Stimulated activated CD4-positive, alpha-beta T cell treated with anti-CD3 and anti-CD28 coated beads, Interleukin-2, amount 100 ng/mL, for 48 hours (primary cell): ENCODE data around the gene NCK2.

Experiments
- DNase-seq, 2 donors: peaks; one replicate each; pipeline ENCODE4 v3.0.0-alpha.2; 2020

Gene NCK2

DNA sequence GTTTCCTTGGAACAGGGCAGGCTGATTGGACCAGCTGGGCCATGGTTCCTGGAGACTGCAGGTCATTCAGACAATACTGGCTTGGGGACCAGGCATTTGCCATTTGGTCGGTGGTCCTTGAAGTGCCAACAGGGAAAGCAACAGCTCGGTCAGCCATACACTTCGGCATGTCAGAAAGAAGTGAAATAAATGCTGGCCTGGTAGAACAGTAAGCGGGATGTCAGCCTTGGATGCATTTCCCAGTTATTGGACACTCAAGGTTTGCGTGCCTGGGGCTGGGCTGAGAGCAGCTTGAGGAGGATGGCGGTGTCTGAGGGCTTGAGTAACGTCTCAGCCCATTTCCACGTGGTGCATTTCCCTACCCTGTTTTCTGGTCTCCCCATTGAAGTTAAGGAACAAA is 75.4 kb downstream of the NCK2 start:
- no peak for DNase-seq

DNA sequence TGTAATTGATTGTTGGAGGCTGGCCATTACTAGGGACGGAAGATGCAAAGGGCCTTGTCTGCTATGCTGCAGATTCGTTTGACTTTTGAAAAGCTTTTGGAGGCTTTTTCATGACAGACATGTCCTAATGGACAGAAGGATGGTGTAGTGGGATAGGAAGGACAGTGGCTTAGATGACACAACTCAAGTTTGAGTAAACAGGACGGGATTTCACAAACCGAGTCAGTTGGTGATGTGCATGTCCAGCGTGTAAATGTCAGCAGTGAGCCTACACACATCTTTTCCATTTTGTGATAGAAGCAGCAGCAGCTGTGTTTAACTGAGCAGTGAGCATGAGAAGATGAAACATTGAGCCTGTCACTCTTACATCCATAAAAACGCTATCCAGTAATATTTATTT is 76.0 kb downstream of the NCK2 start:
- no peak for DNase-seq

DNA sequence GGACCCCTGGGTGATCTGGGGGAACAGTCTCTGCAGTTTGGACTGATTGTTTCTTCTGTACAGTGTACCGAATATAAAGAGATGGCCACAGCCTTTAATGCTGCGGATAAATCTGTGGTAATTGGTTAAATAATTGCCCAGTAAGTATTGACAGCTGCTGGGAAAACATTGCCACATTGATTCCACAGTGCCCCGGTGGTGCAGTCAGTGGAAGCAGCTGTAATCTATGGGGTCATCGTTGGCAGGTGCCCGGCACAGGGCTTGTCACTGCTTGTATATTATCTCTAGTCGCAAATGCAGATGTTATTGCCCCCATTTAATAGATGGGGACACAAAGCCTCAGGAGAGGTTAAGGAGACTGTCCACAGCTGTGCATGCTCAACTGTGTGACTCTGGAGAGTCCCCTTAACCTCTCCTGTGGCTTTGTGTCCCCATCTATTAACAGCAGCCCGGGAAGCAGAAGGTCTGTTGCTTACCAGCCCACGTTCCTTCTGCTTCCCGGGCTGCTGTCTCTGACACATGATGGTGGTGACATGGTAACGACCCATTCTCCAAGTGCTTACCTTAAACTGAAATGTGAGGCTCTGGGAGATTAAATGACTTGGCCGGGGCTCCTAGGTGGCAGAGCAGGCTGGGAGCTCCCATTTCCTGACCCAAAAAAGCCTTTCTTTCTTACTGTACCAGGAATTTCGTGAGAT is 76.9 kb downstream of the NCK2 start:
- no peak for DNase-seq

DNA sequence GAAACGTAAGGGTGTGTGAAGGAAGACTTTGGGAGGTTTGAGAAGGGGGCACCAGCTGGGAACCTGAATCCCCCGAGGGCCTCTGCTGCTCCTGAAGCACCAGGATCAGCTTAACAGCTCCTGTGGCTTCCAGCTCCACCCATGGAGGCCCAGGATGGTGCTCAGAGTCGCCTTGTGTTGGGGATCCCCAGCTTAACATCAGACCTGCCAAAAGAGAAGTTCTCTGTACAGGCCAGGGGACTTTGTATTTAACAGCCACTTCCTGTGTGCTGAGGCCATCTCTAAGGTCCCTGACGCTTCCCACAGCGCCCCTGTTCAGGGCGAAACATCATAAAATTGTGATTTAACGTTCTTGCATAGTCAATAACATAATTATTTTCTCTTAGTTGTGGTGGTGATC is 77.5 kb downstream of the NCK2 start:
- DNase-seq = no peak

DNA sequence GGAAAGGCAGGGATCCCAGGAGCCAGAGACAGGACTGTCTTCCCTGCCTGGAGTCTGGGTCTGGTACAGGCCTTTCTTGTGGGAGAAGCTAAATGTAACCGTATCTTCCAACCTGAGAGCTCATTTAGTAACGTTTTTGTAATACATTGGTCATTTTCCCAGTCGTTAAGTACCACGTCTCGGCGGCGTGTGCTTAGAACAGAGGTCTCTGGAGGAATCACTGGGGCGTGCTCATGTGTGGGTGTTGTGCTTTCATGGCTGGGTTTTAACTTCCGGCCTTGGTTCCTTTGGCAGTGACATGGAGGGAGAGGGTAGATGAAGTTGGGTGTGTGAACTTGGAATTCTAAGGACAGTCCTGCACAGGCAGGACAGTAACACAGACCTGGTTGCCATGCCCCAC is 79.7 kb downstream of the NCK2 start:
- DNase-seq = no peak

DNA sequence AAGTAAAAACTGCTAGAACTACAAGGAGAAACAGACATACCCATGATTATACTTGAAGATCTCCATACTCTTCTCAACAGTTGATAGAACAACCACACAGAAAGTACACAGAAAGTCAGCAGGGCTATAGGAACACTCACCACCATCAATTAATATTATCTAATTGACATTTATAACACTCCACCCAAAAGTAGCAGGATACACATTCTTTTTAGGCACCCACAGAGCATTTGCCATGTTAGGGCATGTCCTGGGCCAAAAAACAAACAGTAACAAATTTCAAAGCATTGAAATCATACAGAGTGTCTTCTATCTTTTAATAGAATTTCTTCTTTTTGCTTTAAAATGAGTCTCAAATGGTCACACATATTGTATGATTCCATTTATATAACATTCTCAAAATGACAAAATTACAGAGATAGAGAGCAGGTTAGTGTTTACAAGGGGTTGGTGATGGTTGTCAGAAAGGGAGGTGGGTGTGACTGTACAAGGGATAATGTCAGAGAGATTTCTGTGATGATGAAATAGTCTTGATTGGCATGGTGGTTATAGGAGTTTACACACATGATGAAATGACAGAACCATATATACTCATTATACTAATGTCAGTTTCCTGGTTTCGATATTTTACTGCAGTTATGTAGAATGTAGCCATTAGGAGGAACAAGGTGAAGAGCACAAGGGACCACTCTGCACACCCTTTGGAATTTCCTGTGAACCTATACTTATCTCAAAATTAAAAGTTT is 82.8 kb downstream of the NCK2 start:
- no peak for DNase-seq

DNA sequence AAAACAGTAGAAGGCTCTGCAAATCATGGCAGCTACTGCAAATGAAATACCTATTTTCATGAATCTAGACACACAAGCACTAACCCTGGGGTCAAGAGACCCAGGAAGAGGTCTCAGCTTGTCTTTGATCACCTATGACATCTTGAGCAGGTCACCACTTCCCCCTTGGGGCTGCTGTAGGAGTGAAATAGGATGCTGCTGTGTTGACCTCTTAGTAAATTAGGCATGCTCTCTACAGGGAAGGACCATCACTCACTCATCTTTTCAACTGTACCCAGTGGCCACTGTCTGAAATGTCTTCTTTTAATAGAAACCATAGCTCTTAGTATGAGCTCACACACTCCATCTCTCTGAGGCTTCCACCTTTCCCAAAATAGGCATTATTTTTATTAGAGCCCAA is 83.8 kb downstream of the NCK2 start:
- no peak for DNase-seq

DNA sequence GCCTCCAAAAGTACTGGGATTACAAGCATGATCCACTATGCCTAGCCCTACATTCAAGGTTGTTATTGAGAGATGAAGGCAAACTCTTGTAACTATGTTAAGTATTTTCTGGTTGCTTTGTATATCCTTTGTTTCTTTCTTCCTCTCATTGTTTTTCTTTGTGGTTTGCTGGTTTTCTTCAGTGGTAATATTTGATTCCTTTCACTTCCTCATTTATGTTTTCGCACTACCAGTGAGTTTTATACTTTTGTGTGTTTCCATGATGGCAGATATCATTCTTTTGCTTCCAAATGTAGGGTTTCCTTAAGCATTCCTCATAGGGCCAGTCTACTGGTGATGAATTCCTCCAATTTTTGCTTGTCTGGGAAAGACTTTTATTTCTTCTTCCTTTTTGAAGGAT is 90.2 kb downstream of the NCK2 start:
- DNase-seq = no peak

DNA sequence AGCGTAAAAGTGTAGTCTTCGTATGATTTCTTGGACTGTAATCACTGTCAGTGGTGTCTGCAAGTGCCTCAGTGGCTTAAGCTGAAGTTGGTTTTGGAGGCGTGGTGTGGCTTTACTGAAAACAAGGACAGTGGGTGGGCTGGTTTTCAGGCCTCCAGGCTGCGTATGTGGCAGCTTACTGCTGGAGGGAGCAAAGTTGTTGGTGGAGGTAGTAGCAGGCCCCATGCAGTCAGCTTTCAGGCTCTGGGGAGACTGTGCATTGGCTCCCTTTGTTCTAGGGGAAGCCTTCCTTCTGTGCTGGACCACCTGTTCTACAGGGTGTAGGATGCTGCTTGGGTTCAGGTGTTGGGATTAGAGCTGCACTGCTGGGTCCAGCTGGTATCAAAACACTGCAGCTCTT is 91.6 kb downstream of the NCK2 start:
- DNase-seq = no peak

DNA sequence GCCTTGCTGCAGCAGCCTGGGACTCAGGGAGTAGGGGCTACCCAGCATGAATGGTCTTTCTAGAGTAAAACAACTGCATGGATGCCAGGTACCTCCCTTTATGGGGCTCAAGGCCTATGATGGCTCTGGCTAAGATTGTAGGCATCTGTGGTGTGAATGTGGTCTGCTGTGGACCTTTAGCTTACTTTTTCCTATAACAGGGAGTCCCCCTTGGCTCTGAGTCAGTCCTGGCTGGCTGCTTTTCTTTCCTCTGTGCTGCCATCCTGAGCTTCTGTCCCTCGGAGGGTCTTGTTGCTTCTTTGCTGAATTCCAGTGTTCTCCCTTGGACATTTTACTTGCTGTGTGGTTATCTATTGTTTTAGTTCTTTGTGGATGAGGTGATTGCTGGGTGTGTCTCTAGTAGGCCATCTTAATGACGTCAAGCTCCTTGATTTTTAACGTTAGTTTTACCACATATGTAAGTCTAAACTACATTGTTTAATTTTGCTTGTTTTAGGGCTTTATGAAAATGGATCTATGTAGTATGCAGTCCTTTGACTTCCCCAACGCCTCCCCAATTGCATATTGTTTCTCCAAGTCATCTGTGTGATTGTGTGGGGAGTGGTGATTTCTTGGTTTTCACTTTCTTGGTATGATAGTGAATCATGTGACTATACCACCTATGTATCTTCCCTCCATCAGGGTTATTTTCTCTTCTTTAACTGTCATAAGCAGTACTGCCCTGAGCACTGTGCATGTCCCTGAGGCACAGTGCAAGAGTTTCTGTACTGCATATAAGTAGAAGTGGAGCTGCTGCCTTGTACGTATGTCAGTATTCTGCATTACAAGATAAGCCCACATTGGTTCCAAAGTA is 92.4 kb downstream of the NCK2 start:
- DNase-seq = no peak

DNA sequence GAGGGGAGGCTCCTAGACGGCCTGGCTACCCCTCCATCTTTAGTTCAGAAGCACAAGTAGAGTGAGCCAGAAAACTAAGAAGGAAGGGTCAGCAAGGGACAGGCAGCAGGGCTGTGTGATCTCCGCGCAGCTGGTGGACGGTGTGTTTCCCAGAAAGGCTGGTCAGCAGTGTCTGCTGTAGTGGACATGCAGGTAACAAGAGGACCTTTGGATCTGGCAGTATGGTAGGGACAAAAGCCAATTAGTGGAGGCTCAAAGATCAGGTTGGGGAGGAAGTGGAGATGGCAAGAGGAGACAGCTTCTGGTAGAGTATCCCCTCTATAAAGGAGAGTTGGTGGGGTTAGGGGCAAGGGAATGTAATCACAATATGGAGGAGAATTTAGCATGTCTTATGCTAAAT is 95.1 kb downstream of the NCK2 start:
- no peak for DNase-seq

DNA sequence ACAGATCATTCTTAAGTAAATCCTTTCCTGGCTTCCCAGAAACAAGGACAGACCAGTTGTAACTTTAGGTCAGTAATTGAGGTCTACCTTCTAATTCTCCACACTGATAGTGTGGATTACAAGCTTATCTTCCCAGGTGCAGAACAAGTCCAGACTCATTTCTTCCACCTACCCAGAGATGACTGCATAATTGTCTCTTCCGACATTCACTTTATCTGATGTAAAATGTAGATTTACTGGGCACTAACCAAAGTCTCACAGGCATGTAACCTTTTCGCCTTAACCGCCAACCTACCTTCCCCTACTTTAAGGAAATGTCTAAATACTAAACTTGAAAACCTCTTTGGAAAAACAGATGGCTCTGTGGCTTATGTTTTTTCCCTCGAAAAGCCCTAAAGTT is 96.2 kb downstream of the NCK2 start:
- no peak for DNase-seq

DNA sequence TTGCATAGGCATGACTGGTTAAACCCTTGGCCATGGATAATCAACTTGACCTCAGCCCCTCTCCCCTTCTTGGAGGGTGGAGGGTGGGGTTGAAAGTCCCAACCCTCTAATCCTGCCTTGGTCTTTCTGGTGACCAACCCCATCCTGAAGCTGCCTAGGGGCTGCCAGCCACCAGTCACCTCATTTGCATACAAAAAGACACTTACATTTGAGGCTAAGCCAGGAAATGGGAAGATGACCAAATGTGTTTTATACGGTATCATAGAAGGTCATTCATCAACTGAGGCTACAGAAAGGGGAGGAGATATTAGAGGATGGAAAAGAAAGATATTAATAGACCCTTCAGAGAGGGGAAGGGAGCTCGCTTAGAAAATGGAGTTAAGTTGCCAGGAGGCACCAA is 96.8 kb downstream of the NCK2 start:
- DNase-seq = no peak

DNA sequence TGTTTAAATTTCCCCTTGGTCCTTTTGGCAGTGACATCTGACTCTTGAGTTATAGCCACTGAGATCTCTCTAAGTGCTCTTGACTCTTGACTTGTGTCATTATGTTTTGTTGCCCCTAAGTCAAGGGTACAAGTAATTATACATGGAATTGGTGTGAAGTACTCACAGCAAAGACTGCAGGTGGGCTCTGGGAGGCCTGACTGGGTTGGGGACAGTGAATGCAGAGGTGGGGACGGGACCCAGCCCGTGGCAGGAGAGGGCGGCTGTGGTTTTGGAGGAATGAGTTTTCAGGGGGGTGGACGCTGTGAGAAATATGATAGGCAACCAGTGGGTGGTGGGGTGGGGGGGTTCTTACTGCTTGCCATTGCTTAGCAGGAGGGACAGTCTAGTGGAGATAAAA is 97.8 kb downstream of the NCK2 start:
- no peak for DNase-seq

DNA sequence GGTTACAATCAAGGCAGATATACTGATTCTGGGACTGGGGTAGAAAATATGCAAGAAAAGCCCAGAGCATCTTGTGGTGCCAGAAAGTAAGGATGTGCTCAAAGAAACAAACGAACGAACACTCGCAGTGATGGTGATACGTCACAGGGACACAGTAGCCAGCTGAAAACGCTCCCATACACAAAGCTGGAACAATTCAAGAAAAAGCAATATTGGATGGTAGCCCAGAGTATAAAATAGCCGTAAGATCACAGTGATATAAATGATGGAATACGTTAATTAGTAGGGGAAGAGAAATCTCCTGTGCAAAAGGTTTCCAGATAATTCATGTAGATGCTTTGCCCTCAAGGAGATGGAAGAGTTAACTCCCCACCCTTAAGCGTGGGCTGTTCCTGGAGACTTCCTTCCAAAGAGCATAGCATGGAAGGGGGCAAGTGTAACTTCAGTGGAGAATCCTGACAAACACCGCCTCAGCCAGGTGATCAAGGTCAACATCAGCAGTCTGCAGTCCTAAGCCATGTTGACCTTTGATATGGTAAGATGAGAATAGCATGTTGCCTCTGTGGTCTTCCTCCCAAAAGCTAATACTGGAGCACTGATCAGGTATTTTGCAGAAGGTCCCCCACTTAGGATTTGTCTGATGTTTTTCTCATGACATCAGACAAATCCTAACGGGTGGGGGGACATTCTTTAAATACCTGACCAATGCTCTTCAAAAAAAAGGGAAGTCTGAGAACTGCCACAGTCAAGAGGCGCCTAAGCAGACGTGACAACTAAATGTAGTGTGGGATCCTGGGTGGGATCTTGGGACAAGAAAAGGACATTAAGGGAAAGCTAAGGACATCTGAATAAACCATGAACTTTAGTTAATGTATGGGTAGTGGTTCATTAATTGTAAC is 99.0 kb downstream of the NCK2 start:
- DNase-seq = no peak

DNA sequence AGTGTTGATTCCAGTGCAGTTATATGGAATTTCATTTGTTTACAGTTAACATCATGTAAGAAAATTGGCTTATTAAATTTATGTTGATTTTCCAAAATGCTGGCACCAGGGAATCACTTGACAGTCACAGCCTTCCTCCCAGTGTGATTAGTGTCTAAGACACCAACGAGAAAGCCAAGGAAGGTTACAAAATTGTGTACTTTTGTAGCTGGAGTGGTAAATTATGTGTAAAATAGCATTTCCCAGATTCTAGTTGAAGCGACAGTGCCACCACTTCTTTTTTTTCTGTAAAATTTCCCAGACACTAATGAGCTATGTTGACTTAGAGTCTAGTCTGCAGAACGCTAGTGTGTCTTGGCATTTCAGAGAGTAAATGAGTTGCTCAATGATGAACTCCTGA is 101.3 kb downstream of the NCK2 start:
- no peak for DNase-seq

DNA sequence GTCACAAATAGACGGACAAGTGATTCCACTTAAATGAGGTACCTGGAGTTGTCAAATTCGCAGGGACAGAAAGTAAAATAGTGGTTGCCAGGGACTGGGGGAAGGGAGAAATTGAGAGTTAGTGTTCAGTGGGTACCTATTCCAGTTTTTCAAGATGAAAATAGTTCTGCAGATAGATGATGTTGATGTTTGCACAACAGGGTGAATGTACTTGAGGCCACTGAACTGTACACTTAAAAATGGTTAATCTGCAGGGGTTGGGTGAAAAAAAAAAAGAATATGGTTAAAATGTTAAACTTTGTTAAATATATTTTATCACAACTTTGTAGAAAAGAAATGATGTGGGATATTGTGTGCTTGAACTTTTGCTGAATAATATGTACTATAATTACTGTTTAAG is 102.3 kb downstream of the NCK2 start:
- DNase-seq = no peak

DNA sequence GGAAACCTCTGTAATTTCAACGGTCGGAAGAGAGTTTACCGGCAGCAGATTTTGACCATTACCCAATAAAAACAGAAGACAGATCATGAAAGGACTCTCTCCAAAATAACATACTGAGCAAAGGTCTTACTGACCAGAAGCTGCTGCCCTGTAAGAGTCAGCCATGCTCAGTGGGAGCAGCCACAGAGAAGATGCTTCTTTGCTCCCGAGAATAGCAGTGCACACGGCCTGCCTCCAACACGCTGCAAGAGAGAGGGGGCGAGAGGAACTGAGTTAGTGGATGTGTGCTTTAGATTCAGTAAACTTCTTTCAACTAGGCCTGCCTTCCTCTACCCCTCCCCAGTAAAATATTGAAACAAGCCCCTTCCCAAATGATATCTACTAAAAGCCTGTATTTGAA is 103.7 kb downstream of the NCK2 start:
- DNase-seq = no peak

DNA sequence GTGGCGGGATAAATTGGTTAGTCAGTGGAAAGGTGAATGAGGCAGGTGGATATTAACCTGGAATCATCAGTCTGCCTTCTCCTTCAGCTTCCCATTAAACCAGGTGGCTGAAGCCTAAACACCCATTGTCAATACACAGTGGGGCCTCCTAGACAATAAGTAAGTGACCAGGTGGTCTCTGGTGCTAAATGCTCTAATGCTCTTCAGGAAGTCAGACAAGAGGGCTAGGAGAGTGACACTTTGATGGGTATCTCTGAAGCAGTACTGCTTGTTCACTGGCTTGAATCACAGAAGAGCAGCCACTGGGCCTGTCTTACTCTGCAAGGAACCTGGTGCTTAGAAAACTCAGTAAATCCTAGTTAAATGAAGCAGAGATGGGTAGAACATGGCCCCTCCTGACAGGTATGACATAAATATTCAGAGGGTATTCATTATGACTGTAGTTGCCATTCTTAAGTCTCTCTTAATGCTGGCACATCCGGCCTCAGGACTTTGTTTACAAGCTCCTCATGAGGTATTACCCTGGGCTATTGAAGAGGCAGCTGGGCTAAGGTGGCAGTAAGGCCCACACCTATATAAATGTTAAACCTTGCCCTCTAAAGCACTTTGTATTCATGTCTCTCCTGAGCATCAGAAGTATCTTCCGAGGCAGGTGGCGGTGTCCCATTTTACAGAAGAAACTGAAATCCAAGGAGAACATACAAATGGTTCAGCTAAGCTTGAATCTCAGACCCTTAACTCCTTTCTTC is 104.9 kb downstream of the NCK2 start:
- DNase-seq = no peak

DNA sequence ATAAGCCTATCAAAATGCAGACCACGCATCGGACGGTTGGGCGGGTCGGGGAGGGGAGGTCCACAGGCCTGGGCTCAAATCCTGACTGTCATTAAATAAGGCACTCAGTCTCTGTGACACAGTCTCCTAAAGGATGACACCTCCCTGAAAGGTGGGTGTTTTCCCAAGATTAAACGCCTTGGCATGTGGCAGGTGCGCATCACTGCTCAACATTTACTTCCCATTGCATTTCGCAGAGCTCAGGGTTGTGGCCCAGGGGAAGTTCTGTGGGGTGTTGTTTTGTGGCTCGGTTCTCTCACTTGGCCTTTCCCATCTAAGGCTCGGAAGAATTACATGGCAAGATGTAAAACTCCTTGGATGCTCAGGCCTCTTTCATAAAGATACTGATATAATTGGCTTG is 107.4 kb downstream of the NCK2 start:
- no peak for DNase-seq

DNA sequence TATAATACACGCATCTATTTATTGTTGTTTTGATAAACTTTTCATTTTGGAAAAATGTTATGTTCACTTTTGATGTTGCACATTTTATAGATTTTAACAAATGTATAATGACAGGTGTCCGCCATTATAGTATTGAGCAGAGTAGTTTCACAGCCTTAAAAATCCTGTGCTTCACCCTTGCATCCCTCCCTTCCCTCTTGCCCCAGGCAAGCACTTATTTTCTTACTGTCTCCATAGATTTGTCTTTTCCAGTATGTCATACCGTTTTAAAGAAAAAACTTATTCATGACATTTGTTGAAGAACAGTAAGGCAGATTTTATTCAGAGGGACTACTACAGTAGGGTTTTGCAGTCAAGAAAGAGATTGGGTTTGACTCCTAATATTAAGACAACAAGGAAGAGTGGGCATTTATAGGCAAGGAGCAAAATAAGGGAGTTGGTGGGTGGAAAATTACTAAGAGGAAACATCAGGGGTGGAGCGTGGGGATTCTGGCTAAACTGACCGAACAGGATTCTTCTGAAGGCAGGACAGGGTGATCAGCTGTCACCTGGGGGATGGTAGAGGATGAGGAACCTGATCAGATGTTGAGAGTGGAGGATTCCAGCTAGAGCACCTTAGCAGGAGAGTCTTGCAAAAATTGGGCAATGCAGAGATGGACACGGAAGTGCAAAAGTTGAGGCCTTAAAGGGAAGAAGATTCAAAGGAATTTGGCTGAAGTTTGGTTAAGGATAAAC is 108.8 kb downstream of the NCK2 start:
- no peak for DNase-seq
